ENCODE results near the gene FAM50A.
"Not testable (repeated sequence)": the region's sequence is repeated elsewhere in the genome, so short reads cannot be mapped to it uniquely, and the experiment has no call there.

Gene FAM50A

GRCh38 chrX:154487518-154488290, 43.8 kb downstream of the FAM50A start:
- no peak overlapping the region for H3K27ac Mint-ChIP-seq
- H3K27me3 Mint-ChIP-seq = no peaks in the 10 kb centered on the region
- peak overlapping the region; percentile 84 for H3K4me3 Mint-ChIP-seq

GRCh38 chrX:154488336-154489075, 44.6 kb downstream of the FAM50A start:
- H3K9me3 Mint-ChIP-seq (ENCODE audit: low read depth) = no peaks in the 10 kb centered on the region
- H3K4me3 Mint-ChIP-seq = peak overlapping the region; percentile 41
- no peaks in the 10 kb centered on the region for H3K27me3 Mint-ChIP-seq
- H3K36me3 Mint-ChIP-seq = no peaks in the 10 kb centered on the region
- H3K27ac Mint-ChIP-seq = no peak overlapping the region
- H3K4me1 Mint-ChIP-seq (ENCODE audit: low read depth) = peaks cover 15% of the 10 kb centered on the region

More at GRCh38 chrX:154487518-154488290, 43.8 kb downstream of the FAM50A start:
- H3K9me3 Mint-ChIP-seq (ENCODE audit: low read depth) = no peaks in the 10 kb centered on the region
- H3K4me1 Mint-ChIP-seq (ENCODE audit: low read depth) = peaks cover 15% of the 10 kb centered on the region
- H3K36me3 Mint-ChIP-seq = no peaks in the 10 kb centered on the region

- H3K36me3 Mint-ChIP-seq = no peaks in the 10 kb centered on the region
- no peaks in the 10 kb centered on the region for H3K27me3 Mint-ChIP-seq
- H3K9me3 Mint-ChIP-seq (ENCODE audit: low read depth) = no peaks in the 10 kb centered on the region
- H3K4me3 Mint-ChIP-seq = peak overlapping the region; percentile 90
- H3K27ac Mint-ChIP-seq = peak overlapping the region; percentile 82
- H3K4me1 Mint-ChIP-seq (ENCODE audit: low read depth) = peaks cover 14% of the 10 kb centered on the region
Observed at GRCh38 chrX:154489182-154489581, 45.2 kb downstream of the FAM50A start.

DNA sequence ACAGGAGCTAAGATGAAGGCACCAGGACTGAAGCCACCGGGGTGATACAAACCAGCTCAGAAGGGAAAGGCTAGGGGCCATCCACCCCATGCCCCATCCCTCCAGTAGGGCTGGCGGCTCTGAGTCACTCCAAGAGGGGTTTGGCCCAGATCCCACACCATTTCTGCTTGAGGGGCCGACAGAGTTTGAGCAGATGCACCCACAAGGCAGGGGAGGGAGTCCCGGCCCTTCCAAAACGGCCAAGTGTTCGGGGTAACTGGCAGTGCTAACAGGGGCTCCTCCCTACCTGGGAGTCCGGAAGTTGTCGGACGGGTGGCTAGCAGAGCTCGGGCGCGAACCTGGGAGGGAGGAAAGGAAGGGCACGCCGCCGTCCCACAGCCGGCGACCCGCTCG, 46.1 kb downstream of the FAM50A start:
- Mint-ChIP-seq H3K27me3 (no peaks in the 10 kb centered on the region), H3K9me3 (ENCODE audit: low read depth) (no peaks in the 10 kb centered on the region), H3K4me3 (peak overlapping the region; percentile 90), H3K36me3 (no peaks in the 10 kb centered on the region), H3K27ac (peak overlapping the region; percentile 82), H3K4me1 (ENCODE audit: low read depth) (peaks cover 9% of the 10 kb centered on the region)

GRCh38 chrX:154490414-154491083, 46.6 kb downstream of the FAM50A start, which contains the start of gene SLC10A3:
Gene SLC10A3, minus strand, starts transcription at chrX:154490629. Its CDS starts 1,689 bp downstream, at chrX:154488940.
- H3K27ac Mint-ChIP-seq = peak within 1 kb of the TSS; percentile 82
- peak within 1 kb of the TSS; percentile 90 for H3K4me3 Mint-ChIP-seq
- no peaks in the 10 kb centered on the region for H3K36me3 Mint-ChIP-seq
- H3K4me1 Mint-ChIP-seq (ENCODE audit: low read depth) = peaks cover 9% of the 10 kb centered on the region
- no peaks in the 10 kb centered on the region for H3K9me3 Mint-ChIP-seq (ENCODE audit: low read depth)
- no peaks in the 10 kb centered on the region for H3K27me3 Mint-ChIP-seq

- H3K9me3 Mint-ChIP-seq (ENCODE audit: low read depth) = no peaks in the 10 kb centered on the region
- H3K4me1 Mint-ChIP-seq (ENCODE audit: low read depth) = peaks cover 1% of the 10 kb centered on the region
- no peaks in the 10 kb centered on the region for H3K36me3 Mint-ChIP-seq
- no peak overlapping the region for H3K27ac Mint-ChIP-seq
- no peaks in the 10 kb centered on the region for H3K27me3 Mint-ChIP-seq
- H3K4me3 Mint-ChIP-seq = no peak overlapping the region
Observed at GRCh38 chrX:154494715-154495114, 50.8 kb downstream of the FAM50A start.

DNA sequence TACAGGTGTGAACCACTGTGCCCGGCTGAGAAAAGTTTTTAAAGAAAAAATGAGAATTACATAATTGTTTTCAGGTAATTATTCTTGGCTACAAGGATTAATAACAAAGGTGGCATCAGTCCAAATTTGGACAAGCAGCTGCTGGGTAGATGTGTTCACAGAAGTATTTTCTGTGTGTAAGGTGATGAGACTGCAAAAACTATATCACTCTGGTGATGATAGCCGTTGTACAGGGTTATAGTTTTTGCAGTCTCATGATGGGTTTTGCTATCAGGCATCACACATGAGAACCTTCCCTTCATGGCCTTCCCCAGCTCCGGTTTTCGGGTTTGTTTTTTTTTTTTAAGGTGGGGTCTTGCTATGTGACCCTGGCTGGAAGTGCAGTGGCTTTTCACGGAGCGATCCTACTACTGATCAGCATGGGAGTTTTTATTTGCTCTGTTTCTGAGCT, 51.6 kb downstream of the FAM50A start:
- H3K27me3 Mint-ChIP-seq = no peaks in the 10 kb centered on the region
- no peaks in the 10 kb centered on the region for H3K36me3 Mint-ChIP-seq
- no peak overlapping the region for H3K27ac Mint-ChIP-seq
- H3K9me3 Mint-ChIP-seq (ENCODE audit: low read depth) = no peaks in the 10 kb centered on the region
- H3K4me3 Mint-ChIP-seq = no peak overlapping the region
- H3K4me1 Mint-ChIP-seq (ENCODE audit: low read depth) = no peaks in the 10 kb centered on the region

DNA sequence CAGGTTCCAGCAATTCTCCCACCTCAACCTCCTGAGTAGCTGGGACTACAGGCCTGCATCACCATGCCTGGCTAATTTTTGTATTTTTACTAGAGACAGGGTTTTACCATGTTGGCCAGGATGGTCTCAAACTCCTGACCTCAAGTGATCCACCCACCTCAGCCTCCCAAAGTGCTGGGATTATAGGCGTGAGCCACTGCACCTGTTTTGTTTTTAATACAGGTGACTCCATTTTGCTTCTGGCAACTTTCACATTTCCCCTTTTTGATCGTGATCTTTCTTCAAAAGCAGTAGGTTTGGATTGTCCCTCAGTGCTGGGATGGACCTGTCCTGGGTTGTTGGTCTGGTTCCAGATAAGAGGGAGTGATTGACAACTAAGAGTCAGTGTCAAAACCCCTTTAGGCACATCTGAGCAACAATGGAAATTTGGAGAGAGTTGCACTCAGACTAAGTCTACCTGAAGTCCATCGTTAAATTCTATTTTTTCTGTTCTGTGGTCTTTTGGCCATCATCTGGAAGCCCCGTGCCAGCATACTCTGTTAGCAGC, 52.7 kb downstream of the FAM50A start:
- not testable (repeated sequence) for H3K4me3 Mint-ChIP-seq; H3K27ac Mint-ChIP-seq; H3K27me3 Mint-ChIP-seq; H3K9me3 Mint-ChIP-seq (ENCODE audit: low read depth); H3K36me3 Mint-ChIP-seq; H3K4me1 Mint-ChIP-seq (ENCODE audit: low read depth)

Measured in activated naive CD8-positive, alpha-beta T cell (primary cell).